Renal pelvis (tissue), 4 donors: ENCODE measurements around the gene TNRC18. TPM values are rescaled to one million over a fixed set of nuclear protein-coding genes. Genes with fewer than 3 reads are reported as not detected.
A peak's percentile ranks its signal among the peaks of the same experiment; 100 is the strongest.

Experiments used
- DNase-seq: peaks from one replicate; pipeline ENCODE4 v3.0.0-alpha.2; 2013
- polyA plus RNA-seq, 3 donors: library from polyadenylated mRNA; unstranded; fragments of 120-200 nt; gene quantifications; one replicate each; pipeline ENCODE4 v1.2.1, GENCODE V29; 2013; ENCODE audit not compliant: insufficient read length in 3 of 3

The TNRC18 gene
- polyA plus RNA-seq, 3 donors = 126 to 150 (median 132) TPM

DNA sequence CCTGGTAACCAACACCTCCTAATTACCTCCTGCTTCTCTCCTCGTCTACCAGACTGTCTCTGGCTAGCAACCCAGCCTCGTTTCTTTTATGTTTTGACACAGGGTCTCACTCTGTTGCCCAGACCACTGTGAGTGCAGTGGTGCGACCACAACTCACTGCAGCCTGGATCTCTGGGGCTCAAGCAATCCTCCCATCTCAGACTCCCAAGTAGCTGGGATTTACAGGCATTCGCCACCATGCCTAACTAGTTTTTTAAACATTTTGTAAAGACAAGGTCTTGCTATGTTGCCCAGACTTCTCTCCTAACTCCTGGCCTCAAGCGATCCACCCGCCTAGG is 10.2 kb downstream of the TNRC18 start:
- DNase-seq = no peak

DNA sequence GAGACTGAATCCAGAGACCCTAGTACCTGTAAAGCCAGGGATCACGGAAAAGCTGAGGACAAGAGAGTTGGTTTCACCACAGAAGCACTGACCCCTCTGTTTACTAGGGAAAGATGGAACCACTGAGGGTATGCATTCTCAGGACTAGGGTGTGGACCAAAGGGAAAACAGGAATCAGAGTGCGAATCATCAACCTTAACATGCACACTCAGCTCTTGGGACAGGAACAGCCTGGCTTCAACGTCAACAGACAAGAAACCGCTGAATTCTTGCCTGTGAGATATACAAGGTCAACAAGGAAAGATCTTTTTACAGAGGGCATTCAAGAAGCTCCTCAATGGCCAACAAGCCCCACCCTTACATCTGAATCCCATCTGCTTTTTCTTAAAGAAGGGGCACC is 14.9 kb downstream of the TNRC18 start:
- no peak for DNase-seq

DNA sequence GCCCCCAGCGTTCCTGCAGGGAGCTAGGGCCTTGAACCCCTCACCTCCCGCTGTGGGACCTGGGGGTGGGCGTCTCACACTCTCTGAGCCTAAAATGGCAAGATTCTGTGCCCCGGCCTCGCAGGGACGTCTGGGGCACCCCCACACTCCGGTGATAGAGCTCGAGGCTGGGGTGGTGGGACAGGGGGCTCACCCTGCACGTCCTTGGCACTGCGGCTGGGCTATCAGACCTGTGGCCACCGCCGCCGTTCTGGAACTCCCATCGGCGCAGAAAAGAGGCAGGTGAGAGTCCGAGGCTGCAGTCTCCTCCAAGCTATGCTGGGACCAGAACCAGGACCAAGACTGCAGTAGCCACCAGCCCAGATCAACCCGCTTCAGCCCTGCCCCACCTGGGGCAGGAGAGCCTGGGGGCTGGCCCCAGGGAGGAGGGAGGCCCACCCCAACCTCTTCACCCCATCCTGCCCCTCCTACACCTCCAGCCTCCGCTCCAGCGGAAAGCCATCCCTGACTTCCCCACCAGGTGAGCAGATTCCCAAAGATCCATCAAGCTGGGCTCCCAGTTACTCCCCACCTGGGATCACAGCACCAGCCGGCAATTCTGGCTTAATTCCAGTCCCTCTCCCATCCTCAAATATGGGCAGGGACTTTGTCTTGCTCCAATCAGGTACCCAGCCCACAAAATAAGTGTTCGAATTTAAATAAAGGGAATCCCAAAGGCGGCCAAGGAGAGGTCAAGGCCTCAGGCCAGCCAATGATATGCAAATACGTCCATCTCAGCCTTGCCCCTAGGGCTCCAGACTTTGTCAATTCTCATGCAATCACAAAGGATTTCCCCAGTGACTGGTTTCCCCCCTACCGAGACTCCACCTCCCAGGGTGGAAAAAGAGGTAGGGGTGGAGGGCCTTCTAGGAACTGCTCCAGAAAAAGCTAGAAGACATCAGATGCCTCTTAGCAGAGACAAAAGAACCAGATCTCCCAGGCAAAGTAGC is 16.4 kb downstream of the TNRC18 start:
- no peak for DNase-seq

- DNase-seq = no peak
These were observed 19.2 kb downstream of the TNRC18 start for GRCh38 chr7:5404421-5404826.

GRCh38 chr7:5403442-5403841 is 20.2 kb downstream of the TNRC18 start:
- no peak for DNase-seq

DNA sequence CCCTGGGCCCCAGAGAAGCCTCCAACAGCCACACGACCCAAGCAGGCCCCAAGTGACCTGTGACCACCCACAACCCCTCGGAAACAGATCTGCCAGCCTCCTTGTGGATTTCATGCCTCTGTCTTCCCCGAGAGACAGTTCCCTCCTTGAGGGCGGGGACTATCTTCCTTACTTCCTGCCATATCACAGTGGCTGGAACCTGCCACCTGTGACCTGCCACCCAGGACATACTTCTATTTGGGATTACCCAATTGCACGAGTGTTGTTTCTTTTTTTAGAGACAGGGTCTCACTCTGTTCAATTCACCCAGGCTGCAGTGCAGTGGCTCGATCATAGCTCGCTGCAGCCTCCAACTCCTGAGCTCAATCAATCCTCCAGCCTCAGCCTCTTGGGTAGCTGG is 25.9 kb downstream of the TNRC18 start:
- DNase-seq = no peak

DNA sequence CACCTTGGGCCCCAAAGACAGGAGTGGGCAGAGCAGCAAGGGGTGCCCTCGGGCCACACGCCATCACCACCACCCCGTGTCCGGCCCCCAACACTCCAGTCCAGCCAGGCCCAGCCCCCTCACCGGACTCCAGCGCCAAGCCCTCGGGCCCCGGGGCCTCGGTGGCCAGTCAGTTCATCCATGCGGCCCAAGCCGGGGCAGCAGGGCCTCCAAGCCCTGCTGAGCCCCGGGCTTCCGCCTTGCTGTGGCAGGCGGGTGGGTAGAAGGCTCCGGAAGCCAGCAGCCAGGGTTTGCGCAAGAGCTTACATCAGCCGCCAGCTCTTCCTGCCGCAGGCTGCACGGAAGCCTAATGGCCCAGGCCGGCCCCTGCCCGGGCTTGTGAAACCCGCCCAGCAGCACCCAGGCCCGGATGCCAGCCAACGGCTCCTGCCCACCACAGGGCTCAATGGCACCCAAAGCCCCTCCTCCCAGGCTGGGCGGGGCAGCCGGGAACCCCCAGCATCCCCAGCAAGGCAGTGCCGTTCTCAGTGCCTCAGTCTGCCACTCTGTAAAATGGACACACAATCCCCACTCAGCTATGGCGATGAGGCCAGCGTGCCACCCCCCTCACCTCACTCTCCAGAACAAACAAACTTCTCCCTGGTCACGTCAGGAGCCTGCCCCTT is 26.5 kb downstream of the TNRC18 start:
- no peak for DNase-seq

DNA sequence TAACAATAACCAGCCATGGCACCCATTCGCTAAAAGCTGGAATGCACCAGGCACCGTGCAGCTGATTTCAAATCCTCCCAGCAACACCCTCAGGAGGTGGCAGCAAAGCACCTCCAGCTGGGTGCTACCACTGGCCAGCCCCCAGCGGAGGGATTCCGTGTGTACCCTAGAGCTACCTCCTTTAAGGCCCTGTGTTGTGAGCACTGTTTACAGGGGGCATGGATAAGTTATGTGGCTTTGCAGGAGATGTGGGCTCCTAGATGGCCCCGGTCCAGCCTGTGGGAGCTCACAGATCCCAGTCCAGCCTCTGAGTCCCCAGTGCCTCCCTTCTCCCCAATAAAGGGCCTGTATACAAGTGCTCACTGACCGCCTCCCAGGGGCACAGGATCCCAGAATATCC is 27.1 kb downstream of the TNRC18 start:
- DNase-seq = no peak

GRCh38 chr7:5395246-5395645 is 28.4 kb downstream of the TNRC18 start:
- DNase-seq = no peak

- DNase-seq = no peak
These were observed 29.1 kb downstream of the TNRC18 start for GRCh38 chr7:5394264-5395105.

- DNase-seq = no peak
These were observed 29.9 kb downstream of the TNRC18 start for GRCh38 chr7:5393748-5394147.

GRCh38 chr7:5393328-5393727 is 30.3 kb downstream of the TNRC18 start:
- no peak for DNase-seq

- DNase-seq = no peak
These were observed 32.7 kb downstream of the TNRC18 start for GRCh38 chr7:5390918-5391317.

- no peak for DNase-seq
These were observed 34.7 kb downstream of the TNRC18 start for GRCh38 chr7:5388905-5389433.

DNA sequence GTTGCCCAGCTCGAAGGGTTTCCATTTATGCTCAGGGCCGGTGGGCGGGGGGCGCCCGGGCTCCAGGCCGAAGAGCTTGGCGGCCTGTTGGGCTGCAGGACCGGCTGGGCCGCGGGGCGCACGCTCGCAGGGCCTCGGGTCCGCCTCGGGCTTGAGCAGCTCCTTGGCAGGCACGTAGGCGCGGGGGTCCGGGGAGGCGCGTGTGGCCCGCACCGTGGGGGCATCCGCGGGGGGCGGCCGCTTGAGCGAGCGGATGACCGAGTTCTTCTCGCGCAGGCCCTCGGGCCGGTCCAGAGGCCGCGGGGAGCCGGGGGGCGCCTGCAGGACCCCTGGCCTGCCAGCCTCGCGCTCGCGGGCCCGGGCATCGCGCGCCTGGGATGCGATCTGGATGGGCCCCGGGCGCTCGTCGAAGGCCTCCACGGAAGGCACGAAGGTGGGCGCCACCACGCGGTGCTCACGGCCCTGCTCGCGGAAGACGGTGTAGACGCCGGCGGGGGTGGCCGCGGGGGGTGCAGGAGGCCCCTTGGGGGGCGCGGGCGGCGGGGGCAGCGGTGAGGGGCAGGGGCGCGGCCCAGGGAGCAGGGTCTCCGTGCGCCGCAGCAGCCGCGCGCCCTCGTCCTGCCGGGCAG is 35.2 kb downstream of the TNRC18 start:
- DNase-seq = no peak

DNA sequence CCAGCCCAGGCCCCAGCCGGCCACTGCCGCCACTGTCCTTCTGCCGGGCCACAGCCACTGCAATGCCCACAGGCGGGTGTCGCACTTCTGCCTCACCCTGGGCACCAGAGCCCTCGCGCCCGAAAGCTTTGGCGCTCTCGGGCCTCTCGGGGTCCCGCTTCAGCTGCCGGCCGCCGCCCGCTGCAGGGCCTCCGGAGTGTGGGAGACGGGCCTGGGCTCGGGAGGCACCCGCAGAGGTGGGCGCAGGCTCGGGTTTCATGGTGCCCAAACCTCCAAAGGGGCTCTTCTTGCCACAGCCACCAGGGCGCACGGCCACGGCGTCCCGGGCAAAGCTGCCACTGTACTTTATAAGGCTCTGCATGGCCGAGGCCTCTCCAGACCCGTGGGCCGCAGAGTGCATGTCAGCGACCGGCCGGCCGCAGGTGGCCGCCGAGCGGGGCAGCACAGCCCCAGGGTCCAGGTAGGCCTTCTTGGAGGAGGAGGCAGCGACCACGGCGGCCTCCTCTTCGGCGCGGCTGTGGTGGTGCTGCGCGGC is 35.9 kb downstream of the TNRC18 start:
- DNase-seq = no peak

DNA sequence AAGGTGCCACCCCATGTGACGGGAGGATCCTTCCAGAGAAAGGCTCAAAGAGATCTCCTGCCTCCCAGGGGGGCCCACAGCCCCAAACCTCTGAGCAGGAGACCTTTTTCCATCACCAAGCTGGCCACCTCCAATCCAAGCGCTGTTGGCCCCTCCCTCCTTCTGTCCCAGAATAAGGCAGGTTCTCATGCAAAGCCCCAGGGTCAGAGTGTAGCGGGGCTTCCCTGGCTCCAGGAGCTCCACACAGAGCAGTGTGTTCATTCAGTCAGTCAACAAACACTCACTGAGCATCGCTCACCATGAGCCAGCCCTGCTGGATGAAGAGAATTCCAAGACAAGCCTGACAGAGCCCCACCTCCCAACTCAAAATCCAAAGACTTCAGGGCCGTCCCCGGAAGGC is 39.0 kb downstream of the TNRC18 start:
- DNase-seq = no peak

DNA sequence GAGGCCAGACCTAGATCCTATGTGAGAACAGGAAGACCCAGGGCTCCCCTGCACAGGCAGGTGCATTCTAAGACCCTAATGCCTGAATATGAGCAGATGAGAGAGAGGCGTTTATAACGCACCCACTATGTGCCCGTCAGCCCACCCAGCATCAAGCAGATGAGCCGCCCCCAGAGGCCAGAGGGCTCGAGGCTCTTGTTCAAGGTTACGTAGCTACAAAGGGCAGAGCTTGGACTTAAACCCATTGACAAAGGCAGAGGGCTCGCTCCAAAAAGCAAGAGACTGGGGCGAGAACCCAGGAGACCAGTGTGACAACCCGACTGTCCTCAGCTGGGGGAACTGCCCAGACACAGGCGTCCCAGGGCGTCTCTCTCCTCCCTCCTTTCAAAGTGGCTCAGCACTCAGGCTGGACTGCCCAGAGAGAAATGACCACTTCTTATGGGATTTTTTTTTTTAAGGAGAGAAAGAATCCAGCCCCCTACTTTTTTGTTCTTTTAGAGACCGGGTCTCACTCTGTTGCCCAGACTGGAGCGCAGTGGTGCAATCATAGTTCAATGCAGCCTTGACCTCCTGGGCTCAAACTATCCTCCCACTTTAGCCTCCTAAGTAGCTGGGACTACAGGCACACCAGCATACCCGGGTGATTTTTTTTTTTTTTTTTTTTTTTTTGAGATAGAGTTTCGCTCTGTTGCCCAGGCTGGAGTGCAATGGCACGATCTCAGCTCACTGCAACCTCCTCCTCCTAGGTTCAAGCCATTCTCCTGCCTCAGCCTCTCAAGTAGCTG is 40.1 kb downstream of the TNRC18 start:
- DNase-seq = no peak

DNA sequence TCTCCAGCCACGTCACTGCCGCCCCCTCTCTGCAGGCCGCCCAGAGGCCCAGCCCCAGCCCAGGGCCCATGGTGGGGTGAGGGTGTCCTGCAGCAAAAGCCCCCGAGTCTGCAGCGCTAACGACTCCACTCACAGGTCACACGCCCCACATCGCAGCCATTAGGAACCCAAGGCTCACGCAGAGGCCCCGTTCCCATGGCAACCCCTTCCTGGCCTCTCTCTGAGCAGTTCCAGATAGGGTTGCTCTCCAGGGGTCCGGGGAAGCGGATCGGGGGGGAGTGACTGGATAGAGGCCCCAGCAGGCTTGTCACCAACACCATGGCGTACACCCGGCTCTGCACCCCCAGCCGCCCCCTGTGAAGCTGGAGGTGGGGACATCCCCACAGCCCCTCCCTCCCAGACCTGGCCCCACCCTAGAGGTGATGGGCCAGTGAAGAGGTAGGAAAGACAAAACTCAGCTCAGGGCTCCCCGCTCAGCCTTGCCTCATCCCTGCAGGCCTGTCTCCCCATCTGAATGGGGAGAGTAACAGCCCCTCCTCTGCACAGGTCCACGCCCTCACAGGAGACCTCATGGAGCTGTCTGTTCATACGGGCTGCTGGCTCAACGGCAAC is 41.2 kb downstream of the TNRC18 start:
- DNase-seq = peak; percentile 85
